ENCODE measurements around the gene CDC5L.

The CDC5L gene

DNA sequence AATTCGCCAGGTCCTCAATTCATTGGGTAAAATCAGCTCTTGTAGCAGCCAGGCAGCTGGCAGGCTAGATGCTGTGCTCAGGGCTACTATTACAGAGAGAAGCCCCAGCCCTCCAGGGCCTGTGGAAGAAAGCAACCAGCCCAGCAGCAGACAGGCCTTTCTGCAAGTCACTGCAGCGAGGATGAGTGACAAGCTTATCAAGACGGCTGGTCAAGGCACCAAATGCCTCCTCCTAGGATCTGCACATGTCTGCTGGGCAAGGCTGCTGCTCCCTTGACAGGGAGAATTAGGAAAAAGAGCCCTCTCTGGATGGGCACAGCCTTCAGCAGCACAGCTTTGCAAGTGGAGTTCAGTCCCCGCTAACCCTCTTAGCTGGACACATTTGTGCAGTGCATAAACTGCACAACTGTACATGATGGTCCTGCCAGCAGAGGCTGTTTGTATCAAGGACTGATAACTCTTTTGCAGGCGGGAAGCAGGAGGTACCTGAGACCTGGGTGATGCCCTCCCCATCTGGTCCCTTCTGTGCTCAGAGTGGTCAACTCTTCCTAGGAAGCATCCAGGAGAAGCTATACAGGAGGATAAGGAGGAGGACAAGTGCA lies 89.9 kb downstream of the CDC5L start:
- no peak for DNase-seq

DNA sequence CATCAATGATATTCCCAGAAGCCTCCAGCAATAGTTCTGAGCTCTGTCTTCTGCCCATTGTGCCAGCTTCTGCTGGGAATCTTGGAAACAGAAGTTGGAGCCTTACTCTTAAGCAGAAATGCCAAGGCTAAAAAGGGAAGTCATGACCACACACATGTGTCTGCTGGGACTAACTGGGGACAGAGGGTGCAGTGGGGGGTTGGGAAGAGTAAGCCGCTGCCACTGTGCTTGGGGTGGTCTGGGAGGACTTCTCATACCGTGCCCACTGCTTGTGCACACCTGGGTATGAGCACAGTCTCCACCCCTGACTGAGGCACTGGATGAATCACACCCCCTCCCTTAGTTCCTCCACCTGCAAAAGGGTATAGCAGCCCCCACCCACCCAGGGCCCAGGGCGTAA lies 90.7 kb downstream of the CDC5L start:
- no peak for DNase-seq

DNA sequence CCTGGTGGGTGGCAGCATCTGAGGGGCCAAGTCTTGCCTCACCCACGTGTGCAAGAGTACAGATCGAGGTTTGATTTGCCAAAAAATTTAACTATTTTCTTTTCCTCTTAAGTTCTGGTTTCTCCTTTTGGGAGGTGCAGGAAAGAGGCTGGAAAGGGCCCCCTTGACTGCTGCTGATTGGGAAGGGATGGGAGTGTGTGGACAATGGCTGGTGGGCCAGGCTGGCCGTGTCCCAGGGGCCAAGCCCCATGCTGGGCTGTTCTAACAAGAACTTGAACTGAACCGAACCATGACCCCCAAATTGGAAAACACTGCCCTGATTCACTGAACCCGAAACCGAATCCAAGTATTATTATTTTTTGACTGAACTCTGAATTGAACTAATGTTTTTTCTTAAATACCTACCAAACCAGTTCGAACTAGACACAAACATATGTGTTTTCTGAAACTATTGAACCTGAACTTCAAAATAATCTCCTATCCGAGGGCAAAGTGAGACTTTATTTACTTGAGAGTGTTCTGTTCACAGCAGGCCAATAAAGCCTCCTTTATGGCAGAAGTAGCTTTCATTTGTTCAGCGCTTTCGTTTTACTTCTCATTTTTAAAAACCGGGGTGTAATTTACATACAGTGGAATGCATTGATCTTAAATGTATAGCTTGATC lies 91.2 kb downstream of the CDC5L start:
- DNase-seq: no peak

DNA sequence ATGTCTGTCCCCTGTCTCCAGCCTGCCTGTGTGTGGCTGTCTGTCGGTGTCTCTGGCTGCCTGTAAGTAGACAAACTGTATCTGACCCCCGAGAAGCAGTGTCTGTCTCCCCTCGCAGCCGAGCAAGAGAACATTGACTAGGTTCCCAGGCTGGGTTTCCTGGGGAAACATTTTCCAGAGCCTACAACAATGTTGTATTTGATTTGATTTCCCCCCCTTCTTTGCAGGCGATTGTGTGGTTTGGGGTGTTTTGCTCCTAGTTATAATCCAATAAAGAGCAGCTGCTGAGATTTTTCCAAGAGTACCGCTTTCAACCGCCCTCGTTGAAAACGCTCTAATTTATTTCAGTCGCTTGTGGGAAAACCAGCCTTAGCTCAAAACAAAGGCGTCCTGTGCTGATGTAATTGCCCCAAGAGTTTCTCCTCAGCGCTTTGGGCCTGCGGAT lies 92.6 kb downstream of the CDC5L start:
- no peak for DNase-seq

DNA sequence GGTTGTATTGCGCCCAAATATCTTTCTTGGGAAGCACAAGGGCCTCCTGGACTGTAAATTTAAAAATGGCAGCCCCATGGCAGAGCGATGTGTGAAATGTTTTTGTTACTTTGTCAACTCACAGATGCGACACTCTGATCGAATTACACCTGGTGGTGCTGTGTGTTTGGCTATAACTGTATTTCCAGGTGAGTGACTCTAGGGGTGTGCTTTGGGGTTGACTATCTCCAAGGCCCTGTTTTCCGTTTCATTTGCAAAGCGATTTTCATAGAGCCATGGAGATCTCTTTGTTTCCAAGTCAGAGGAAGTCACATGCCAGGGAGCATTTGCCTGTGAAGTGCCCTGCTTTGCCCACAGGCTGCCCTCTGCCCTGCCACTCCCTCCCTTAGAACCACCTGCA lies 93.5 kb downstream of the CDC5L start:
- DNase-seq: no peak

DNA sequence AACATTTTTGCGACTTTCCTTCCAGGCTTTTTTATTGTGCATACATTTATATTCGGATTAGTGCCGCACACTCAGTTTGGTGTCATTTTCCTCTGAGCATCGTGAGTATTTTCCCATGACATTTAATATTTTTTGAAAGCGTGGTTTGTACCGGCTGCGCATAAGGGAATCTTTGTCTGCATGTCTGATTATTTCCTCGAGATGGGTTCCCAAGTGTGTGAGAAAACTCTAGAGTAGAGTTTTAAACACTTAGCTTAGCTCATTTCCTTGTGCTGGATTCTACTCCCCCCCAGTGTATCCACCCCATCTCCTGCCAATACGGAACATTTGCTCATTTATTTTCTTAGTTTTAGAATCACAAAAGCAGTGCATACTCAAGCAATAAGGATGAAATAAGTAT lies 94.3 kb downstream of the CDC5L start:
- no peak for DNase-seq

DNA sequence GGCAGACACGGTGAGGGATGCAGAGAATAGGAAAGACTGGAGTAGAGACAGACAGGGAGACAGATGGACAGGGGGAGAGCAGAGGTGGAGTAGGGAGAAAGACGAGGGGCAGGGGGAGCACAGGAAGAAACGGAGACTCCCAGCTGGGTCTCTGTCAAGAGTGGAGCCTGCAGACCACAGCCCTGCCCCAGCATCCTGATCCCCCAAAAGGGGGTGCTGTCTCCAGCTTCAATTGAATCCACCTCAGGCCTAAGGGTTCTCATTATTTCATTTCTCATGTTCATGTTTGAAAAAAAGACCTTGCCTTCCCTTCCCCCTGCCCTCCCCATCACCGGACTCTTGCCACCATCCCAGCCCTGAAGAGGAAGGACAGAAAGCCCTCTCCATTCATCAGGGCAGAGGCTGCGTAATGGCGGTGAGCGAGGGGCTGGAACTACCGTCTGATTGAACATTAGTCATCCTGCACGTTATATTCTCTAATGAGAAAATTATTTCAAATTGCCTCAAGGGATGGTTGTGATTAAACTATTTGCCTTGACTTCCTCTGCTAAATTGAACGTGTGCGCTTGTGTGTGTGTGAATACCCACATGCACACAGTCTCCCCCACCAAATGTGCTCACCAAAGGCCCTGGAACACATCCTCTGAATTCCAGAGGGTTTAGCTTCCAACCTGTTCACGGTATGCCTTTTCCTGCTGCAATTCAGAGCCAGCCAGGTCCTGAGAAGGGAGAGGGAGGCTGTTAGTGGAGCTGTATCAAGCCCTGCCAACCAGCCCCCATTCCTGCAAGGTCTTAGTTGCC lies 98.3 kb downstream of the CDC5L start:
- no peak for DNase-seq

DNA sequence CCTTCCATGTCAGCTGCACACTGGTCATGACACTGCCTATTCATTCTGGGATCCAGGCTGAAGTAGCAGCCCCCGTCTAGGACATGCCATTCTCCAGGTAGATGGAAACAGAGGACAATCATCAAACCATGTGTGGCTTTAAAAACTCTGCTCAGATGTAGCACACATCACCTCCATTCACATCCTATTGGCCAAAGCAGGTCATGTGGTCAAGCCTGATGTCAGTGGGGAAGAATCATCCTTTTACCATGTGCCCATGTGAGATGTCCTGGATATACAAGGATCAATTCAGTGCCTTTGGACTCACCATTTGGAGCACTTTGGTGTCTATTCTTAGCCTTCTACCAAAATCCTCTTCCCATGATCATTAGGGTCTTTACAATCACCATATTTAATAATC lies 99.5 kb downstream of the CDC5L start:
- DNase-seq: no peak

DNA sequence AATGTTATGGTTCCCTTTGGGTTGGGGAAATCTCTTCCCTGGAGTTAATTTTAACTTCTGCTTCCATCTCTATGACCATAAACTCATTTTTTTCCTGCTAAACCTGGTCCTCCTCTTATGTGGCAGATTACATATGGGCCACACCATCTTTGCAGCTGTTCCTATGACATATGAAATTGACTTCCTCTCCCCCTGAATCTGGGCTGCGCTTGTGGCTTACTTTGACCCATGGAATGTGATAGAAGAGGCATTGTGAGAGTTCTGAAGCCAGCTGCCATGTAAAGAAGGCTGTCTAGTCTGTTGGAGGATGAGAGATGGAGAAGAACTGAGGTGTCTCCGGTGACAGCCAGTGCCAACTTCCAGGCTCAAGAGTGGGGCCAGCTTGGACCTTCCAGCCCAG lies 100.1 kb downstream of the CDC5L start:
- no peak for DNase-seq

DNA sequence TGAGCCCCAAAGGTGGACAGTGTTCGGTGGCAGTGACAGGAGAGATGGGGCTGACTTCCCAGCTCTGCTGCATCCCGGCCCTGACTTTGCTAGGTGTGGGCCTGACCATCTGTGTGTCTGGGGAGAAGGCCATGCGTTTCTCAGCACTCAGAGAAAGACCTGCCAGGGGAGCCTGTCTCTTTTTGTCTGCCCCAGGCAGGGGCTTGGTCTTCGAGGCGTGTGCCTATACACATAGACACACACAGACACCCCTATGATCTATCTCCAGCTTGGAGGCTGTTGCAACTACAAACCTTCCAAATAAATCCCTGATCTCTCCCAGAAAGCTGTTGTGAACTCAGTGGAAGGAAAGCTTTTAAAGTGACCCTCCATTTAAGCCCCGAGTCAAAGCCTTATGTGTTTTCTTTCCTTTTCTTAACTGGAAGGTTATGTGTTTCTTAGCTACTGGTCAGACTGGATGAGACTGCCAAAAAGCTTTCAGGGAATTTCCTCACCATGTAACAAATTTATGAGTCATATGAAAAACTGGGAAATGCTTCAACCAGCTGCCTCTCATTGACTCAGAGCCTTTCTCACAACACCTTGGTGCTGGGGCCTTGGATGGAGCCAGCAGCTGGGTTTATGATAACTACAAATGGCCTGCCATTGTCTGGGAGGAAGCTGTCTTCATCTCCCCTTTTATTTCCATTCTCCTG lies 102.6 kb downstream of the CDC5L start:
- no peak for DNase-seq

DNA sequence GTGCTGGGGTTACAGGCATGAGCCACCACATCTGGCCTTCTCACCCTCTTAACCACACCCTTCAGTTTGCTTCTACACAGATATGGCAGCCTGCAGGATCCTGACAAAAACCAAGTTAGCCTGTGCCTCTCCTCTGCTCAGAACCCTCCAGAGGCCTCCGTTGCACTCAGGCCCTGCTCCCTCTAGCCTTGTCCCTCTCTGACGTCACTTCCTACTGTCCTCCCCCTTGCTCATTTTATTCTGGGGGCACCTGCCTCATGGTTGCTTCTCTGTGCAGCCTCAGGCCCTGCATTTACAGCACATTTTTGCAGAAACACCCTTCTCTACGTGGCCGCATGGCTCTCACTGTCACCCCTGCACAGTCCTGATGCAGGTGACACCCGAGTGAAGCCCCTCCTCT lies 105.6 kb downstream of the CDC5L start:
- DNase-seq: no peak

DNA sequence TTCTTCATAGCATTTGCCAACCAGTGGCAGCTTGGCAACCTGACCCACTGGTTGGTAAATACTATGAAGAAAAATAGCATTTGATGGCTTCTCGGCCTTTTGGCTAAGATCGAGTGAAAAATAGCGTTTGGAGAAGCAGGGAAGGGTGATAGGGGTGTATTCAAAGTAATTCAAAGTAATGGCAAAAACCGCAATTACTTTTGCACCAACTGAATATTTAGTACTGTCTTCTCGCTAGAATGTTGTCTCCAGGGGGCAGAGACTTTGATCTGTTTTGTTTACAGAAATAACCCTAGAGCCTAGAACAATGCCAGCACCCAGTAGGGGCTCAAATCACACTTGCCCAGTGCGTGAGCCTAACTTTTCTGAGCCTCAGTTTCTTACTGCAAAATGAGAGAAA lies 106.1 kb downstream of the CDC5L start:
- no peak for DNase-seq

DNA sequence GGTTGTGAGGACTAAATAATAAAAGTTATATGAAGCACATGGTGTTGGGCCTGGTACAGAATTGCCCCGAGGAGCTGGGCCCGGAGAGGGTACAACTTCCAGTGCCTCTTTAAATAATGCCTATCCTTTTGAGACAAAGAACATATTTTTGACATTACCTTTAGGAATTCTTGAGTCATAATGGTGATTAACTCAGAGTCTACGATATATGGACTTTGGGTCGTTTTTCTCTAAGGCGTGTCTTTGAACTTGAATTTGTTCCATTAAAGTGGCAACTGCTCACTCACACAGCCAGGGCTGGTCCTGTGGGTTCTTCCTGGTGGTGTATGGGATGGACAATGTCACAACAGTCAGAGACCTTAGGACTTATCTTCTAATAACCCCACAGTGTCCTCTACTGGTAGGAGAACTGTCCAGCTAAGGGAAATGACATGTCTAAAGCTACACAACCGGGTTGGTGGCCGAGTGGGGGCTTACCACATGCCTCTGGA lies 106.5 kb downstream of the CDC5L start:
- DNase-seq: no peak

DNA sequence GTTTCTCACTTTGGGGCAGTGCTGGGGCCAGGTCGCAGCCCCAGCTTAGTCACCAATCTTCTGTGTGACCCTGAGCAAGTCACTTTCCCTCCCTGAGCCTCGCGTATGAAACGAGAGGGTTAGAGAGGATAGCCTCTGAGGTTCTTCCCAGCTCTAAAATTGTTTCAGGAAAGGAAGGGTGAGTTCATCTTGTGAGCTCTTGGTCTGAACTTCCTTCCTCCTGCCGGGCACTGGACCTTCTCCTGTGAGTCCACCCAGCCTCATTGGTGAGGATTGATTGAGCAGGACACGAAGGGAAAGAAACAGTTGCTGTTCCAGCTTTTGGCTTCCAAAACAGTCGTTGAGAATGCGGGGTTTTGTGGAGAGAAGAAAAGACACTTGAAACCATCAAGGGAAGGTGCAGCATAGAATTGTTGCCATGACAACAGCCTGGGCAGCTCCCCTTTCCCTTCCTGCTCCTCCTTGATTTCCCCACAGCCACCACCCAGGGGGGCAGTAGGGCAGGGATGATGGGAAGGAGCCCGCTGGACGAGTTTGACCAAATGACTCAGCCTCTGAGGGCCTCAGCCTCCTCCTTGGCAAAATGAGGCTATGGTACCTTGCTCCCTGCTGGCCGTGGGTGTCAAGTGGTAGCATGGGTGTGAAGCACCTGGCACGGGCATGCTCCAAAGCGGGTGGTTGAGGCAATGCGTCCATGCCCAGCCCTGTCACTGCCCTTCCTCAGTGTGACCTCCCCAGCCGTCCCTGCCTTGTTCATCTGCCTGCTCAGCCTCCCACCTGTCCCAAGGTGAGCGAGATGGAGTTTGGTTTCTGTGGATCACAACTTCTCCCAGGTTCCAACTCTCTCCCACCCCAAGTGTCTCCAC lies 107.8 kb downstream of the CDC5L start:
- no peak for DNase-seq

DNA sequence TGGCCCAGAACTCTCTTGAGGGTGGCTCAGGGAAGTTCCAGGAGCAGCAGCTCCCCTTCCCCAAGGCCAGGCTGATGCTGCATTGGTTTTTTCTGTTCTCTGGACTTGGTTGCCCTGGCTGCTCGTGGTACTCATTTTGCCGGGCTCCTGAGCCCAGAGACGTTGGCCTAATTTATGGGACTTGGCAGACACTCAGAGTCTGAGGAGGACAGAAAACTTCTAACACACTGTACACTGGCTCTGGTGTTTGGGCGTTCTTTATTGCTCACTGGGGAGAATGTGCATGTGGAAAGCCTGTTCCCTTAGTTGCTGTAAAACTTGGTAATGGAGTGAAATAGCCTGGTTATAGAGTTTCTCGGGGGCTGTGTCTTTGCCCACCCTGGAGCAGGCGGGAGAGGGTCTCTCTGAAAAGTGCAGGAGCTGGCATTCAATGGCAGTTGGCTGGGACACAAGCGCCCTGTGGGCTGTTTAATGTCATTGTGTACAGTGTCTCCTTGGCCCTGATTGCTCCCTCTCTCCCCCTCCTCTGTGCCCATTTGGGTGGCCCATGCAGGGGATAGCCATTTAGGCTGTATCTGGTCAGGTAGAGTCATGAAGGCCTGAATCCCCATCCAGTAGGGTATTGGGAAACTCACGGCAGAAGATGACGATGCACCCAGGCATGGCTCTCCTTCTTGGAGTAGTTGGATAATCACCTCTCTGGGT lies 109.3 kb downstream of the CDC5L start:
- DNase-seq: no peak

DNA sequence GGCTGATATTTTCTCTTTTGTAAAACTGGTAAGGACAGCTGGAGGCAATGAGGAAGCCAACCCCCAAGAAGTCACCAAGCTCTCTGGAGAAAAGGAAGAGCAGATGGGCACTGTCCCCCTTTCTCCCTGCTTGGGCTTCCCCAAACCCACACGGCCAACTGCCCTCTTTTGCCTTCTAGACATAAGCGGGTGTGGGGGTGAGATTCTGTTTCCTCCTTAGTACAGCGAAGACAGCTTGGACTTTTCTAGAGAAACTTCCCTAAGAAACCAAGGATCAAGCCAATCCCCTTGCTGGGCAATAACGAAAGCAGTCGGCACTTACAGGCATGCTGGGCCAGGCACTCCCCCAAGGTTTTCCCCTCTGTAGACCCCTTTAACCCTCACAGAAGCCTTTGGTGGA lies 110.3 kb downstream of the CDC5L start:
- no peak for DNase-seq

DNA sequence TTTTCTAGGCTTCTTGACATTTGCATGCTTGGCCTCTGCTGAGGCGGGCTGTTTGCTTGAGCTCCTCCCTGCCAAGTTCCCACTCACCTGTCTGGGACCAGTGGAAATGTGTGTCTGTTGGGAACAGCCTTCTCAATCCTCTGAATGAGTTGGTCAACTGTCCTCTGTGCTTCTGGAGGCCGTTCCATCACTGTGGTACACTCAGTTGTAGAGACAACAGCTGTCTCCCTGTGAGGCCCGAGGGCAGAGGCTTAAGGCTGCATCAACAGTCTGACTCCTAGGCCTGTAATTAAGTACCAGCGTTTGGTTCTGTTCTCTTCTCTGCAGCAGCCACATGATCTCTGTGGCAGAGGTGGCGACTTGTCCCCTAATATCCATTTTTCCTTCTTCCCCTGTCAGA lies 110.9 kb downstream of the CDC5L start:
- DNase-seq: no peak

DNA sequence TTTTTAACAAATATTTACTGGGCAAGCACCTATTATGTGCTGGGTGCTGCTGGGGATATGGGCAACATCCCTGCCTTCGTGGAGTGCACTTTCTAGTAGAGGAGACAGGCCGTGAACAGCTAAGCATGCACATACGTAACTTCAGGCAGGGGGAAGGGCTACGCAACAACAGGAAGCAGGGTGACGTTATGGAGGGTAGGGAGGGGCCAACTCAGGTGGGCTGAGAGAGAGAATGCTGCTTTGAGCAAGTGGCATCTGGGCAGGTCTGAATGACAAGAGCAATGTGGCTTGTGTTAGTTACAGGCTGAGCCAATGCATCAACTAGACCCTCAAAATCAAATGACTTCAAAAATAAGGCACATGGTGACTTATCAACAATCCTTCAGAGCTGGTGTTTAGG lies 112.1 kb downstream of the CDC5L start:
- DNase-seq: no peak
